Muscle of back (tissue), 11 donors: Measurements from ENCODE around the gene TBC1D22A. TPM values are rescaled to one million over a fixed set of nuclear protein-coding genes. Genes with fewer than 3 reads are reported as not detected.
A peak's percentile ranks its signal among the peaks of the same experiment; 100 is the strongest.

Source experiments
- DNase-seq, 3 donors: peaks; one replicate each; pipeline versions ENCODE4 v3.0.0 to v3.0.0-alpha.2; 2013
- polyA plus RNA-seq, 10 donors: library from polyadenylated mRNA; unstranded; fragments of 120-200 nt; gene quantifications; one replicate each; pipeline ENCODE4 v1.2.1, GENCODE V29; 2013; ENCODE audit not compliant: insufficient read length in 10 of 10

Gene TBC1D22A
- polyA plus RNA-seq, 10 donors: 10.6 to 14.9 (median 13.4) TPM

- no peak for DNase-seq
Observed at GRCh38 chr22:46856661-46857060, 94.2 kb downstream of the TBC1D22A start.

- no peak for DNase-seq
Observed at GRCh38 chr22:46857142-46857884, 94.9 kb downstream of the TBC1D22A start.

DNA sequence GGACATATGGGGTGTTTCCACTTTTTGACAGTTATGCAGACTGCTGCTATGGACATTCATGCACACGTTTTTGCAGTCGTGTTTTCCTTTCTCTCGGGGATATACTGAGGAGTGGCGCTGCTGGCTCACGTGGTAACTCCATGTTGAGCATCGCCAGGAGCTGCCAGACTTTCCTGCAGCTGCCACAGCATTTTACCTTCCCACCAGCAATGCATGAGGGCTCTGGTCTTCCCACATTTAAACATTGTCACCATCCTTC lies 95.4 kb downstream of the TBC1D22A start:
- DNase-seq: no peak

GRCh38 chr22:46858181-46858771 lies 95.8 kb downstream of the TBC1D22A start:
- DNase-seq: no peak

GRCh38 chr22:46860562-46860961 lies 98.1 kb downstream of the TBC1D22A start:
- DNase-seq: no peak

GRCh38 chr22:46861468-46862367 lies 99.3 kb downstream of the TBC1D22A start:
- no peak for DNase-seq

GRCh38 chr22:46862418-46863324 lies 100.2 kb downstream of the TBC1D22A start:
- DNase-seq: no peak

DNA sequence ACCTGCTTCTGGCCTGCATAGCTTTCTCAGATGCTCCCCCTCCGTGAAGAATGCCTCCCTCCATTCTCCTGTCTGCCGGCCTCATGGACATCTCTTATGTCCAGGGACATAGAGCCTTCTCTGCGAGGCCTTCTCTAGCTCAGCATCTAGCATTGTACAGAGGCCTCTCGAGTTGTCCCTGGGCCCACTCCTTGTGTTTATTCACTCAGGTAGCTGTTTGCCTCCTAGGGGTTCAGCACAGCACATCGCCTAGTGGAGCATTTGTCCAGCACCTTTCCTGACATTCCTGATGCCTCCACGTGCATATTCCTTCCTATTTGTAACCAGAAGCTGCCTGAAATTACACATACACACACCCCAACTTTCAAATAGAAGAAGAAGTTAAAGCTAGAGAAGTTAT lies 101.3 kb downstream of the TBC1D22A start:
- no peak for DNase-seq

- no peak for DNase-seq
Observed at GRCh38 chr22:46864314-46865051, 102.0 kb downstream of the TBC1D22A start.

DNA sequence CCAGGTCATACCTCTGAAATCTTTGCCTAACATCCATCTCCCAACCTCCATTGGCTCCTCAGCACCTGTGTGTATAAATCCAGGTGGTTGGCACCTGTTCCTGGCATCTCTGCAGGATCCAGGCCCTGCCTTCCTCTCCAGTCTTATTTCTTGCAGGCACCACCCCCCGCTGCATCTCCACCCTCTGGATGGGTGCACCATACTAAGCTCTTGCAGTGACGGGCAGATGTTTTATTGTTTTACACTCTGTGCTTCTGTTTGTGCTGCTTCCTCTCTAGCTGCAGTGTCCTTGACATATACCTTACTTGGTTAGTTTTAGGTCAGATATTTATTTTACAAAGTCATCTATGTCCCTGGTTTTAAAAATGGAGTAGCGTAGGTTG lies 102.6 kb downstream of the TBC1D22A start:
- no peak for DNase-seq

DNA sequence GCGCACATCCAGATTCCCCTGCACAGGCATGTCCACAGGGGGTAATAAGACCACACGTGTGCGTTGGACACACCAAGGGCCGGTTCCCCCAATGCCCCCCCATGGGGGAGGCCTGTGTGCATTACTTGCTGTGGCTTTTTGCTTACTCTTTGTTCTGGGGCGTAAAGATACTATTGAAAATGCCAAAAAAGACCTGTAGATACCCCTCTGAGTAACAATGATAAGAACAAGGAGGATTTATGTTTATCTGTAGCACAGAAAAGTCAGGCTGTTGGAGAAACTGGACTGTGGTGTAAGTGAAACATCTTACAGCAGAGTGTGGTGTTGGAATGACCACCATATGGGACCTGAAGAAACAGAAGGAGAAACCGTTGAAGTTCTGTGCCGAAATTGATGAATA lies 103.2 kb downstream of the TBC1D22A start:
- no peak for DNase-seq

DNA sequence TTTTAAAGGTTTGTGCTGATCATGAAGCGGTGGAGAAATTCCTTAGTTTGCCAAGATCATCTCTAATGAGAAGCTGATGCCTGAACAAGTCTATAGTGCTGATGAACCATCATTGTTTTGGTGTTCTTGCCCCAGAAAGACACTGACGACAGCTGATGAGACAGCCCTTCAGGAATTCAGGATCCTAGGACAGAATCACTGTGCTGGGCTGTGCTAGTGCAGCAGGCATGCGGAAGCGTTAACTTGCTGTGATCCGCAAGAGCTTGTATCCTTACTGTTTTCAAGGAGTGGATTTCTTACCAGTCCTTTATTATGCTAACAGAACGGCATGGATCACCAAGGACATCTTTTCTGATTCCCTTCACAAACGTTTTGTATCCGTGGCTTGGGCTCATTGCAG lies 104.1 kb downstream of the TBC1D22A start:
- DNase-seq: peak in 1 of 3 donors; percentile 74

GRCh38 chr22:46867106-46867505 lies 104.7 kb downstream of the TBC1D22A start:
- DNase-seq: no peak

- no peak for DNase-seq
Observed at GRCh38 chr22:46869329-46869728, 106.9 kb downstream of the TBC1D22A start.

DNA sequence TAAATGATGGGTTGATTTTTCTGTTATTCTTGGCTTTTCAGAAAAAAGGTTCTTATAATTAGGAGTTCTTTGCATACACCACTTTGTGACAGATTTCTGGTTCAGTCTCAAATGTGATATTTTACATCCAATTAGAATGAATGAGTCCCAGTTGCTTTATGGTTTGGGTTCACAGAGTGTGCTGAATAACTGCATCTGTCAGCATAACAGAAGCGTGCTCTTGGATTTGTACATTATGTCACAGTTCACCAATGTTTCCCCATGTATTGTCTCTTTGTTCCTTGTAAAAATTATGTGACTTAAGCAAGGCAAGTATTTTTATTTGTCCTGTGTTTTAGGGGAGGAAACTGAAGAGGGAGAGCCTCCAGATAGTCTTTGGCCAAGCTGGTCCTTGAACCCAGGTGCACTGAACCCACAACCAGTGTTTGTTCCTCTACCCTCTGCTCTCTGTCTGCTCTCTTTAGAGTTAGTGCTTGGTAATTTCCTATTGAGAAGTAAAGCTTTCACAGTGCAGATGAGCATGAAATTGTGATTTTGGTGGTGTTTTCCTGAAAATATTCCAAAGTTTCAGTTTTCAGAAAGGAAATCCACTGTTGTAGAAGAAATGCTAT lies 107.5 kb downstream of the TBC1D22A start:
- peak in 1 of 3 donors; percentile 19 for DNase-seq

- no peak for DNase-seq
Observed at GRCh38 chr22:46871826-46872225, 109.4 kb downstream of the TBC1D22A start.

GRCh38 chr22:46875089-46875488 lies 112.6 kb downstream of the TBC1D22A start:
- no peak for DNase-seq

DNA sequence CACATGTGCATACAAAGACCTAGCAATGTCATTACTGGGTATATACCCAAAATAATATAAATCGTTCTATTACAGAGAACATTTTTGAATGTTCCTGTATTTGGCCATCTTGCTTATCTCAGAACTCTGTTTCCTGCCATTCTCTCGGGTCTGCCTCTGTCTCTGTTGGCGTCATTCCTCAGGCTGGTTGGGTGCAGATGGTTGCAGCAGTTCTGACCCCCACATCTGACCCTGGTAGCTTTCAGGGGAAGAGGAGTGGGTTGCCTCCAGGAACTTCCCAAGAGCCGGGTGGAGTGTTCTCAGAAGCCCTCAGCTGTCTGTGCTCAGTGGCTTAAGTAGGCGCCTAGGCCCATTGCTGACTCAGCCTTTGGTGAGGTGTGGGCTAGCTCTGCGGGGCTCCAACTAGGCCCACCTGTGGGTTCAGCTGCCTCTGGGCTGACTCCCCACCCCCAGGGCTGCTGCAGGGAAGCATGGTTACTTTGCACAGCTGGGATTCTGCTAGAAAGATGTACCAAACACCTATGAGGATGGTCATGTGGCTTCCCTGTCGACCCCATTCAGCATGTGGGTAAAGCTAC lies 114.0 kb downstream of the TBC1D22A start:
- no peak for DNase-seq

DNA sequence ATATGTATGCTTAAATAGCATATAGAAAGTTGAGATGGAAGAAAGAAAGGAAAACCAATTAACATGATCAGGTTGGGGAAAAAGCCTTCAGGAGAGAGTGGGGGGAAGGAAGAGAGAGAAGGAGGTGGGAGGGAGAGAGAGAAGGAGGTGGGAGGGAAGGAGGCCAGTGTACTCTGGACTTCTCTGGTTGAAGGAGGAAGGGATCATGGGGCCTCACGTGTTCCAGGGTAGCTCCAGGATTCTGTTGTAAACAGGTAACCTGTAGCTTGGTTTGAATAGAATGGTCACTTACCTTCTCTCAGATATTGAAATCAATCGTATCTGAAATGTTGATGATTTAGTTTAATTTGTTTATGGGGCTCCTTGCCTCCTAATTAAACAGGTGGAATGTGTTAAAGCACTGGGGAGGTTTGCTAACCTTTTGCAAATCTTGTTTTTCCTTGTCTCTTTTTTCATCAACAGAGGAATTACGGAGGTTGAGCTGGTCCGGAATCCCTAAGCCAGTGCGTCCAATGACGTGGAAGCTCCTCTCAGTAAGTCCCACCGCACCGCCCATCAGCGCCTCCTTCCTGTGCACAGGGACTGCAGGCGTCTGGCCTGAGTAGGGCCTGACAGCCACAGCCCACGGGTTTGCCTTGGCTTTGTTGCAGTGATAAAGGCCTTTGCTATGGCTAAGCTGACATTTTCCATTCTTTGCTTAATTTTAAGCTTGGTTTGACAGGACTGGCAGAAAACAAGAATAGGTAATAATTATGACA lies 115.9 kb downstream of the TBC1D22A start:
- DNase-seq: no peak

GRCh38 chr22:46879083-46879482 lies 116.6 kb downstream of the TBC1D22A start:
- no peak for DNase-seq
